Midbrain (tissue), 1 donor: Measurements from ENCODE around the gene ARHGAP11A.

ENCODE experiments used
- DNase-seq: peaks from one replicate; lab custom pipeline; 2025; lab: John Stamatoyannopoulos, UW

The ARHGAP11A gene

GRCh38 chr15:32685576-32685975 lies 70.3 kb downstream of the ARHGAP11A start:
- no peak for DNase-seq

GRCh38 chr15:32687556-32687955 lies 72.3 kb downstream of the ARHGAP11A start:
- DNase-seq, result no peak

- DNase-seq, result no peak
These were observed 72.9 kb downstream of the ARHGAP11A start for GRCh38 chr15:32688151-32688639.
